GM21360 (cell line): ENCODE measurements around the gene COL25A1.

Source experiments
- ATAC-seq: cut with Tn5 transposase; IDR thresholded peaks from one replicate; pipeline ENCODE4 v1.9.1; 2021; ENCODE audit warnings: mild to moderate bottlenecking, moderate library complexity; ENCODE audit not compliant: unreplicated experiment

Gene COL25A1

DNA sequence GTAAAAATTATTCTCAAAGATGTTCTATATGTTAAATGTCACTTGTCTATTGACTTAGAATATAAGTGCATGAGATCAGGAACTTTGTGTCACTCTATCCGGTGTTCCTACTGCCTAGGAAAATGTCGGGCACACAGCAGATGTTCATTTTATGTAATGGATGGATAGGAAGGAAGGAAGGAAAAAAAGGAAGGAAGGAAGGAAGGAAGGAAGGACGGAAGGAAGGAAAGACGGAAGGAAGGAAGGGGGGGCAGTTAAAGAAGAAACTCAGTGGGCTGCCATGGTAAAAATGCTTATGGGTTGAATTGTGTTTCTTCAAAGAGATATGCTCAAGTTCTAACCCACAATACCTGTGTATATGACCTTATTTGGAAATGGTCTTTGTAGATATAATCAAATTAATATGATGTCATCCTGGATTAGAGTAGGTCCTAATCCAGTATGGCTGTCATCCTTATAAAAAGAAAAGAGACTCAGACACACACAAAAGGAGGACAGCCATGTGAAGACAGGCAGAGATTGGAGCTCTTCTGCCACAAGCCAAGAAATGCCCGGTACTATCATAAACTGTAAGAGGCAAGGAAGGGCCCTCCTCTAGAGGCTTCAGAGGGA is 86.3 kb downstream of the COL25A1 start:
- ATAC-seq, result no peak

DNA sequence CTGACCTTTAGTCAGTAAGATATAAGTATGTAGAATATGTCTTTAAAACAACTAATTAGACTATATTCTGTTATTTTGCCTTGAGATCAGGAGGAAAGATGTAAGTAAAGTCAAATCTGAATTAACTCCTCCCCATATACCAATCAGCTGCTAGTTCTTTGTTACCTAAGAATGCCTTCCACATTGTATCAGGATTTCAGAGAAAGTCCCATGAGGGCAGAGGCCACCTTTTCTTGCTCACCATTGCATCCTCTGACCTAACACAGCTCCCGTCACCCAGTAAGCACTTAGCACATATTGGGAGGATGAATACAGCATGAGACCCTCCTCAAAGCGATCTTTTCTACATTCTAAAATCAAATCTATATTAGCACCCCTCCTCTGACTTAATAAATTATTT is 87.0 kb downstream of the COL25A1 start:
- ATAC-seq, result no peak

DNA sequence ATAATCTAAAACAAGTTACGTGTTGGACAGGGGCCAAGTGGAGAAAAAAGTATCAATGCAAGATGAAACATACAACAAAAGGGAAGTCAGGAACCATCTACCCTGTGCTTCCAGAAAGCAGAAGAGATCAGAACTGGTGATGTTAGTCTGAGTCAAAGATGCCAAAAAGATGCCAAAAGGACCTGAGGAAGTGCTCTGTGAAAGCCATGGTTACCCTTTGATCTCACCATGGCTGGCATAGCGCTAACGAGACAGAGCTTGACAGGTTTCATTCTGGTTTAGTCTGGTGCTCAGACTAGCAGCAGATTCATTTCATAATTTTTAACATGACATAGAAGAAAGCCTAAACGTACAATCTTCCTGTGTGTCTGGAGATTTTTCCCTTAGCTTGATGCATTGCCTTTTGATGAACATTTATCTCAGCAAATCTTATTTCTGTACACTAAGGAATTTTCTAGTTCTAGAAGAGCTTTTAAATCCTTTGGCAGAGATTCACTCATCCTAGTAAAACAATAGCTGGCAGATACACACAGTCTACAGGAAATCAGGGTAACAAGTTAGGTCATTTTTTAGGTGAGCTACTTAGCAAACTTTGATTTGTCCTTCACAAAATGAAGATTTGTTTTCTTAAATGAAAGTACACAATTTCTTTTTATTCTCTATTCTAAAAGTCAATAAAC is 87.7 kb downstream of the COL25A1 start:
- ATAC-seq, result no peak

DNA sequence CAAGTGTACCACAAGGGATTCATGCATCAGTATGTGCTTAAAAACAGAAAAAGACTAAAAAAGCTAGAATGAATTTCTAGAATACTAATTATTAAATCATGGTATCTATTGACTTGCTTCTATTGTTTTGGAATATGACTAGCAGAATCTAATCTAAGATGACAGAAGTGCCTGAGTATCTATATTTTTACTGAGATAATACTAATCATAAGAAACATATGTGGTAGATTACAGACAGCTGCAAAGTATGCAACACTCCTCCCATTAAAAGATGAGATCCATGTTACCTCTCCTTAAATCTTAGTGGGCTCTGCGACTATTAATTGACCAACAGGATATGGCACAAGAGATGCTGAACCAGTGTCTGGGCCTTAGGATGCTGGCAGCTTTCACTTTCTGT is 89.4 kb downstream of the COL25A1 start:
- ATAC-seq, result no peak

DNA sequence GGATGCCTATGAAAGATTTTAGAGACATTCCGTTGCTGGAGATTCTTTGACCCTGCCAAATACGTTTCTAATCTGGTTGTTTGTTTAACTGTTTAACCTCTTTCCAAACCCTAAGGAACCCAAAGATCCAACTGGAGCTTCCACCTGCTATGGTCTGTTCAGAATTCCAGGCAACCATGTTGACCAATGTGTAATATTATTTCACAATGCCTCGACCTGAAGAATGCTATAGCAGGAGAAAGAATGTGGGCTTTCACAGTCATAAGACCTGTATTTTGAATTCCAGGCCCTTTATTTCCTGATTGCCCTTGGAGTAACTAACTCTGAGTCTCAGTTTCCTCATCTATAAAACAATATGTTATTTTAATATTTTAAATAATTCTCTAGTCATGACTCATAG is 90.8 kb downstream of the COL25A1 start:
- ATAC-seq, result no peak

DNA sequence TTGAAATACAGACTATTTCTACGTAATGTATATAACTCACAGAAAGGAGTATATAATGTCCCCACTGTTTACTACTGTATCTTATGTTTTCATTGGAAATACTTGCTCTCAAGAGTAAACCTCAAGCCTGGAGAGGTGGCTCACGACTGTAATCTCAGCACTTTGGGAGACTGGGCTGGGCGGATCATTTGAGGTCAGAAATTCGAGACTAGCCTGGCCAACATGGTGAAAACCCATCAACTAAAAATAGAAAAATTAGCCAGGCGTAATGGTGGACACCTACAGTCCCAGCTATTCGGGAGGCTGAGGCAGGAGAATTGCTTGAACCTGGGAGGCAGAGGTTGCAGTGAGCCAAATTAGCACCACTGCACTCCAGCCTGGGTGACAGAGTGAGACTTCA is 92.8 kb downstream of the COL25A1 start:
- no peak for ATAC-seq

DNA sequence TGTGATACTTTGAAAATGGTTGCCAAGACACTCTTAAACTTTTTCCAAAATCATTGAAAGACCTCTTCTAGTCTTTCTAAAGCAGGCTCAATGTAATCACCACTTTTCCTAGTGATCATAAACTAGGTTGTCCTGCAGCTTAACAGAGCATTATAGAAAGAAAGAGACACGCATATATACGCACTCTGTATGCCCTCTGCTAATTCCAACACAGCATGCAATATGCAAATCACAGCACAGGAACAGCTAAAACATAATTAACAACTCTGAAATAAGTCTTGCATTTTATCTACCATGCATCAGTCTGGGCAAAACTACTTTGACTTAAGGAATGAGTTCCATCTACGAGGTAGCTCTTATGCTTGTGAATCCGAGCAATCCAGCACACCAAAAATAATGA is 94.6 kb downstream of the COL25A1 start:
- ATAC-seq, result no peak

DNA sequence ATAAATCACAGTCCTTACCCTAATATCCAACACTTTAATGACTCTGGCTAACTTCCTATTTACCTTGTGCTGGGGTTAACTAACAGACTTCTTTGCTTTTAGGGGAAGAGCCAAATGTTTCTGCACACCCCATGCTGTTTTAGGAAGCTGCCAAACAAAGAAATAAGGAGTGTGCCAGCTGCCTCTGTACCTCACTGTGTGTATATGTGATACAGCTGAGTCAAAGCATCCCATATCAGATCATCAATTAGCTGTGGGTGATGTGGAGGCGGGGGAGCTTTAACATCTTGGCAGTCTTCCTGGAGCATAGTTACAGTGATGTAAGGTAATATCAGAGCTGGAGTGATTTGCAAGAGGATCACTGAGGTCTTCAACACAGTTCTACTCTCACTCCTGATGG is 95.4 kb downstream of the COL25A1 start:
- ATAC-seq, result no peak

DNA sequence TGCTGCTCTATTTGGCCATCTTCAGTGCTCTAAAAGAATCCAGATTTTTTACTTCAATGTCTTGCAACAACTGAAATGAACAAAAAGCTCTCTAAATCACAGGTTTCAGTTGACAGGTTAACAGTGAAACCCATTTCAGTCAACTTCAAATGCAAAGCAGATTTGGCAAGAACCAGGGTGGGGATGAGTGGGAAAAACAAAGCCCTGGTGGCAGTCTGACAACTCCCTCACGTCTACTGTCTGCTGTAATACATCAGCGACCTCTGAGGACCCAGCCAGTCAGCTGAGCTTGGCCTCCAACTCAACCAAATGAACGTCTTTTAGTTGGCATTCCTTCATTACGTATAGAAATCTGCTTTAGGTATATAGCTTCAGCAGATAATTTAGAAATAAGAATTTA is 95.8 kb downstream of the COL25A1 start:
- ATAC-seq, result no peak

DNA sequence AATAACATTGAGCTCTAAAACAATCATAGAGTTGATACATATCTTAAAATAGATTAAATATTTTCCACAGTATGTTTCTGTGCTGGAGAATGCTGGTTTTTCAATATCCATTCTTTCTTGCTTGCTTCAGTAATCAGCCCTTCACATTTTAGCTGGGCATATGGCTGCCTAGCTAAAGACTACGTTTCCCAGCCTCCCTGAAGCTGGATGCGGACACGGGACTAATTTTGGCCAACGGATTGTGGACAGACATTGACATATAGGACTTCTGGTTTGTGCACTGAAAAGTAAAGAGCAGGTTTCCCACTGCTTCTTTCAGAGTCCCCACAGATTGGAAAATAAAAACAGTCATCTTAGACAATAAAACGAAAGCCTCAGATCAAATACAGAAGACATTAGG is 97.3 kb downstream of the COL25A1 start:
- ATAC-seq, result no peak

DNA sequence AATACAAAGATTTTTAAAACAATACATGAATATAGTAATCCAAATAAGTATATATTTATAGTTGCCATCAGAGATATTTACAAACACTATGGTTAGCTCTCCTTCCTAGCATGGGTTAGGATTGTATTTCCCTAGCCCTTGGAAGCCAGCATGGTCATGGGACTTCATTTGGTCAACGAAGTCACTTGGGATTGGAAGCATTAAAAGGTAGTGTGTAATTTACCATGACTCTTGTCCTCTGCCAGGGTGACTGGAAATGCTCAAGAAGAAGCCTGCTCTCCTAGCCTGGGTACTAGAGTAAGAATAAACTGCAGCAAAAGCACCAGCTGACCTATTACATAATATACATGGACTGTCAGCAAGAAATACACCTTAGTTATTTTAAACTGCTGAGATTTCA is 102.9 kb downstream of the COL25A1 start:
- no peak for ATAC-seq

DNA sequence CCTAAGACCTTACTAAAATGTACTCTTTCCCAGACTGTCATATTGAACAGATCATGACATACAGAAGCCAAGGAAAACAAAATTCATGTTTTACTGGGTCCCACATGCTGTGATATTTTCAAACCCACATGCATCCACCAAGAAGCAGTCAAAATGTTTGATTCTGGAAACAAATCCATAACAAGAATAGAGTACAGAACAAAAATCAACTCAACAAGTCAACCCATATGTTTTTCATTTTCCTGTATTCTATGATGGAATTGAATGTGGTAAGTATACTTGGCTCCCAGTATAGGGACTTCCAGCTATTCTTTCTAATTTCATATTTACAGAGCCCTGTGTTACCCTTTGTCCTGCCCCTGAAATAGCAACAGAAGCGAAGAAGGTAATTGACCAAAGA is 106.8 kb downstream of the COL25A1 start:
- no peak for ATAC-seq

DNA sequence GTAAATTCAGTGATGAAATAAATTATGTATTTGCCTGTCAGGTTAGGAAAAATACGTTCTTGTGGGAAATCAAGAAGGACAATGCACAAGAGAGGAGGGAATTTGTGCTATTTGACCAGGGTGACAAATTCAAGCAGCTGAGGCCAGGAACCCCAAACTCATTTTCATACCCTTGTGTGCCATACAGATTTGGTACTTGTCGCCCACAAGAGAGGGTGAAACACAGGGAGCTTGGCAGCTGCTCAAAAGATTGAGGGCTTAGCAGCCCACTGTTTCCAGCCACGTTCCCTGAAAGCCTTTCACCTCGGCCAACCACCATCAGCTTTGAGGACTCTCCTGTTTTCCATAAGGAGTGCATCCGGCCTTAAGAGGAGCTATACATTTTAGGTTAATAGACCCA is 111.2 kb downstream of the COL25A1 start:
- ATAC-seq, result no peak

DNA sequence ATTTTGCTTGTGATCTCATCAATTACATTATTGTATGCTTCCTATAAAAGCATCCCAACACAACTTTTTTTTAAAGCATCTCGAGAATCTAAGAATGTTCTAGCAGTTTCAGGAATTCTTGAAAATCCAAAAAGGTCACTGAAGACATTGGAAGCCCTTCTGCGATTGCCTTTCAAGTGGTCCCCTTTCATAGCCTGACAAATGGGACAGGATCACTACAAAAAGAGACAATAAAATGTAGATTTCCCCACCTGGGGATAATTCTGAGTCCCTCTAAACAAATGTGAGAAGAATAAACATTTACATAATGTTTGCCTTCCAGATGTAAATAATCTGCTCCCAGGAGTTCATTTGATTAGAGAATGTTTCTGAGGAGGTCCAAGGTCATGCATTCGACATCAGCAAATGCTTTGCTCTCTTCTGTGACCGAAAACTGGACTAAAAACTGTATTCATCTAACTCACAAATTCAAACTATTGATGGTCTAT is 116.0 kb downstream of the COL25A1 start:
- no peak for ATAC-seq

DNA sequence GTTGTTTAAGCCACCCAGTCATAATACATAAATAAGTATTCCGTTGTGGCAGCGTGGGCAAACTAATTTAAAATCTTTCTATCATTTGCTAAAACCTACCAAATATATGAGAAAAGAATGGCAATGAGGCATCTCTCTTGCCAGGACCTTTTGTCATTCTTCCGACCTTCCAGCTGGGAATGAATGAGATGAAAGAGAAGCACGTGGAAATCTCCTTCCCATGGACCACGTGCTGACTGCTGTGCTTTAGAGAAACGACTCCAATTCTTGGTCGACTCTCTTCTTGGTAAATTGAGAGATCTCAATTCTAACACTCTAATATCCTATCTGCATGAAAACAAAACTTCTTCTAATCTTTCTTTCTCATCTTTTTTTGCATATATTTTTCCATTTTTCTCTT is 116.5 kb downstream of the COL25A1 start:
- ATAC-seq, result no peak

DNA sequence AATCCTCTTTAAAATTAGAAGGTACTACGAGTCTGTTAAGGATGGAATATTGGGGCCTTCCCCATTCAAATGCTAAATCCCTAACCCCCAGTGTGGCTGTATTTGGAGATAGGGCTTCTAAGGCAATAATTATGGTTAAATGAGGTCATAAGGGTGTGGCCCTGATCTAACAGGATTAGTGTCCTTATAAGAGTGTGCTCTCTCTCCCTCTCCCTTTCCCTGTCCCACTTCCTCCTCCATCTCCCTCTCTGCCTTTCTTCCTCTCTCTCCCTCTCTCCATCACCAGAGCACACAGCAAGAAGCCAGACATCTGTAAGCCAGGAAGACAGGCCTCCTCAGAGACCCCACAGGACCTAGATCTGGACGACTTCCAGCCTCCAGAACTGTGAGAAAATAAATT is 116.9 kb downstream of the COL25A1 start:
- ATAC-seq, result no peak

DNA sequence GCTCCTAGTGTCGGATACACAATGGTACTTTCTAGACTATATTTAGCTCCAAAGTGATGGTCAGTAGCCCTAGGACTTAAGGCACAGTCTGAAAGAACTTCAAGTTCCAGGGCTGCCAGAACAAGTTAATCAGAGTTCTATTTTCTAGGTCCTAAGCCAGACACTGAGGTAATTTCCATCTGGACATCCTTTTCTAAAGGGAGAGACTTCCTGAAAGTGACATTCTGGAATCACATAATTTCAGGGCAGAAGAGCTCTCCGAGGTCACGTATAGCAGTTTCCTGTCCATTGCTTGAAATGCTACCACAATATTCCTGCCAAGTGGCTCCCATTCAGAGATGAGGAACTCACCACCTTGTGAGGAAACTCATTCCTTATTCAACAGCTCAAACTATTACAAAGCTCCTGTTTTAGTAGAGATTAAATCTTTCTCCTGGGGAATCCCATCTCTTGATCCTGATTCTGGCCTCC is 117.9 kb downstream of the COL25A1 start:
- no peak for ATAC-seq

DNA sequence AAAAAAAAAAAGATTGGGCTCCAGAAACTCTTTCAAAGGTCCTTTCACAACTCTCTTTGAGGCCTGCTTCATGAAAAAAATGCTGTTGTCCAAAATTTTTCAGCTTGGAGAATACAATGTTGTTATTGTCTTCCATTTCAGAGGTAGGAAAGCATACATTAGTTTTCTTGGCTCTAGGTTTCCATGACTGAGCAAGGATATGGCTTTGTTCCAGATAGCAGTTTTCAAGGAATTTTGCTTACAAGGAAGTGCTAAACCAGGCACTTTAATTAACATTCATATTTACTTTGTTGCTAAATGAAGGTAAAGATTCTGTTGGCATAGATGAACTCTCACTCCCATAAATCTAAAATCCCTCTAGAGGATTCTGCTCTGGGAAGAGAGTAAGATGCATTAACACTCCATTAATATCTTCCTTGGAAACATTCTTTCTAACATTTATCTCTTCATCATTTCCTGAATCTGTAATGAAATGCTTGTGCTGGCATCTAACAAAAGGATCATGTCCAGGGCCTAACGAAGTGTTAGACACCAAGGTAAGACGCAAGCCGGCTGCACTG is 118.4 kb downstream of the COL25A1 start:
- ATAC-seq, result no peak

DNA sequence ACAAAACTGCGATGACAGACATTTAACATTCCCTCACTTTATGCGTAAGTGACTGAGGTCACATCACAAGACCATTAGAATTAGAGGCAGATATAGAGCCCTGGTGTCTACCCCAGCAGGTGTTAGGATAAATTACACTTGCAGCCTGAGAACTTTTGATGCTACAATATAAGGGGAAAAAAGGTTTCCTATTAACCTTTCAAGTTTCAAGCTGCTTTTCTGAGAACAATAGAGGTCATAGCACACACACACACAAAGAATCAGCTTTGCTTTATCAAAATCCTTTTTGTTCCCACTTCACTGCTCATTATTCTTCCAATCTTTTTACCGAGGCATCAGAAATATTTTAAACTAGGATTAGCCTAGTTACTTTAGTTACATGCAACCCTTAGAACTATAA is 119.8 kb downstream of the COL25A1 start:
- ATAC-seq, result no peak

DNA sequence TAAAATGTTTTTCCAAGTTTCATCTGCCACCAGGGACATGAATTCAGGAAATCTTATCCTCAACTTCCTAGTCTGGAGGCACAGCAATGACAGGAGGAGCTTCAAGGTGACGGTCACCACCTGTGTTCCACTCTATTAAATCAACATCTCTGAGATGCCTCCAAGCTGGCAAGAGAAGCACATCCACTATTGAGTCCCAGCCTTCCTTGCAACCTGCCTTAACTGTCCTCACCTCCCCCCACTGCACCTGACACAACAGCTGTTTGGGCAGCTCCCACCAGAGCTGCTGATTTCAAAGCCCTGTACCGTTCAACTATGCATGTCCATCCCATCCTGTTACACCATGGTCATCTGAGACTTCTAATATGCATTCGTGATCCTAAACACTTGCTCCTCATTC is 123.4 kb downstream of the COL25A1 start:
- ATAC-seq, result no peak

DNA sequence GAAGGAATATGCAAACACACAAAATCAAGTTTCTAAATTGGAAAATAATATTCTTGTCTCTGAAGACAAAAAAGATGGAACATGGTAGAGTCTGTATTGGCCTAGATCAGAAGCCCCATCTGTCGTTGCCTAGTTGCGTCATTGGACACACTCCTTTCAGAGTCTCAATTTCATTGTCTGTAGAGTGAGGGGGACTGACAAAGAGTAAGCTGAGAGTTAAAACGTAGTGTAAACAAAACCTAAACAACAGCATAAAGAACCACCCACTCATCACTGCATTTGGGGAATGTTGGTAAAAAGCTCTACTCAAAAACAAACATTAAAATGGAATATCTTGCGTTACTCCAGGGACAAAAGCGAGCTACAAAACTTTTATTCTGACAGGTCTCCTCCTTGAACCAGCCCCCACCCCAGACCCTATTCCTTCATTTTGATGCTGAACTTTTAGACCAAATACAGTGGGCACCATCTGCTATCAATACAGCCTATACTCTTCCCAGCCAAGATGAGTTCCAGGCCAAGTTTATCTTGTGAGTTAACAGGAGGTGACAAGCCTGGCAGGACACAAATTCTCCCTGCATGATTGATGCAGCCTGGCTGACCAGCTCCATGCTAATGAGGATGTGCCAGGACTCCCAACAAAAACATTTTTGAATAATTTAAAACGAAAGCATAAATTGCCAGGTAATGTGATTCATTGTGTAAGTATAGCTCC is 125.2 kb downstream of the COL25A1 start:
- ATAC-seq, result no peak
